IMR-90 (cell line): Measurements from ENCODE around the gene HOXB8. TPM values are rescaled to one million over a fixed set of nuclear protein-coding genes. Genes with fewer than 3 reads are reported as not detected.
A peak's percentile ranks its signal among the peaks of the same experiment; 100 is the strongest.

Source experiments
- ATAC-seq: fragments of 200-7000 bp; cut with Tn5 transposase; 2 replicates; pipeline ENCODE4 v1.9.1; 2020; ENCODE audit warnings: low read depth, mild to moderate bottlenecking, moderate library complexity
- BruUV-seq: library from RNA; stranded (reverse); fragments of 400-500 nt; replicated peaks from 2 replicates; lab custom pipeline; 2021; lab: Mats Ljungman, UMichigan
- CTCF ChIA-PET: fragments of 300-600 bp; formaldehyde crosslinking; extraction: SDS; loops from one replicate; lab custom pipeline; 2021; ENCODE audit warnings: antibody characterized with exemption; lab: Yijun Ruan, JAX
- POLR2A ChIA-PET: fragments of 300-600 bp; sonication (Branson Sonifier 250); formaldehyde crosslinking; loops from one replicate; lab custom pipeline; 2022; ENCODE audit warnings: antibody characterized with exemption; ENCODE audit not compliant: unreplicated experiment; lab: Charles Lee
- DNase-seq: peaks from one replicate; pipeline ENCODE4 v3.0.0; 2013
- H2AFZ ChIP-seq: replicated peaks from 2 replicates; pipeline ENCODE3; 2013; ENCODE audit warnings: low read length, mild to moderate bottlenecking; ENCODE audit not compliant: poor library complexity
- H2AK5ac ChIP-seq: 2 replicates; pipeline ENCODE4 v1.6.1; 2013; ENCODE audit warnings: low read depth, low read length, inconsistent platforms
- H2AK9ac ChIP-seq: replicated peaks from 2 replicates; pipeline ENCODE3; 2013; ENCODE audit warnings: mild to moderate bottlenecking, low read depth, low read length, moderate library complexity; ENCODE audit not compliant: poor library complexity
- H2BK120ac ChIP-seq: 2 replicates; pipeline ENCODE4 v1.6.1; 2013; ENCODE audit warnings: low read depth, low read length, inconsistent platforms
- H2BK15ac ChIP-seq: 3 replicates; pipeline ENCODE4 v1.6.1; 2013; ENCODE audit warnings: low read depth, low read length, inconsistent platforms
- H2BK20ac ChIP-seq: 2 replicates; pipeline ENCODE4 v1.6.1; 2013; ENCODE audit warnings: low read depth, mild to moderate bottlenecking, inconsistent platforms, low read length, moderate library complexity
- H2BK5ac ChIP-seq: 2 replicates; pipeline ENCODE4 v1.6.1; 2013; ENCODE audit warnings: mild to moderate bottlenecking, low read depth, low read length, inconsistent platforms; ENCODE audit not compliant: poor library complexity, severe bottlenecking
- H3K14ac ChIP-seq: replicated peaks from 2 replicates; pipeline ENCODE4 v1.6.1; 2013; ENCODE audit warnings: low read depth, low read length, inconsistent platforms
- H3K18ac ChIP-seq: 2 replicates; pipeline ENCODE4 v1.6.1; 2013; ENCODE audit warnings: low read depth, low read length, control low read depth
- H3K23ac ChIP-seq: 2 replicates; pipeline ENCODE4 v1.6.1; 2013; ENCODE audit warnings: low read depth, low read length, inconsistent platforms
- H3K27ac ChIP-seq: 2 replicates; pipeline ENCODE4 v1.5.1; 2013; ENCODE audit warnings: mild to moderate bottlenecking, control low read depth, low read length; ENCODE audit not compliant: insufficient read depth
- H3K27me3 ChIP-seq: 2 replicates; pipeline ENCODE4 v1.6.1; 2013; ENCODE audit warnings: low read length; ENCODE audit not compliant: control insufficient read depth, insufficient read depth
- H3K36me3 ChIP-seq: 2 replicates; pipeline ENCODE4 v1.6.1; 2013; ENCODE audit warnings: low read length, mixed read lengths; ENCODE audit not compliant: control insufficient read depth, insufficient read depth
- H3K4ac ChIP-seq: 2 replicates; pipeline ENCODE4 v1.6.1; 2013; ENCODE audit warnings: low read depth, low read length, inconsistent platforms
- H3K4me1 ChIP-seq: 2 replicates; pipeline ENCODE4 v1.6.1; 2013; ENCODE audit warnings: low read length, mixed read lengths; ENCODE audit not compliant: control insufficient read depth, insufficient read depth
- H3K4me2 ChIP-seq: 2 replicates; pipeline ENCODE4 v1.6.1; 2013; ENCODE audit warnings: low read depth, mild to moderate bottlenecking, control low read depth, low read length, moderate library complexity
- H3K4me3 ChIP-seq: 2 replicates; pipeline ENCODE4 v1.5.1; 2013; ENCODE audit warnings: low read depth, mild to moderate bottlenecking, control low read depth, low read length, moderate library complexity; ENCODE audit not compliant: insufficient read depth
- H3K56ac ChIP-seq: 2 replicates; pipeline ENCODE4 v1.6.1; 2013; ENCODE audit warnings: low read length, inconsistent platforms; ENCODE audit not compliant: insufficient read depth; ENCODE audit errors: extremely low read depth
- H3K79me1 ChIP-seq, 2 experiments: 2 replicates each; pipeline ENCODE4 v1.6.1; 2013; ENCODE audit warnings: low read length in 2 of 2, inconsistent platforms in 1 of 2, low read depth in 1 of 2
- H3K9ac ChIP-seq: 2 replicates; pipeline ENCODE4 v1.6.1; 2013; ENCODE audit warnings: low read depth, low read length, control low read depth
- H3K9me1 ChIP-seq: 2 replicates; pipeline ENCODE4 v1.6.1; 2013; ENCODE audit warnings: low read length, inconsistent platforms; ENCODE audit not compliant: insufficient read depth
- H3K9me3 ChIP-seq: 2 replicates; pipeline ENCODE4 v1.6.1; 2013; ENCODE audit warnings: low read length; ENCODE audit not compliant: control insufficient read depth, insufficient read depth
- H4K20me1 ChIP-seq: 2 replicates; pipeline ENCODE4 v1.6.1; 2013; ENCODE audit warnings: low read length, inconsistent platforms; ENCODE audit not compliant: insufficient read depth
- H4K5ac ChIP-seq: 2 replicates; pipeline ENCODE4 v1.6.1; 2013; ENCODE audit warnings: mild to moderate bottlenecking, low read depth, low read length, control low read depth
- H4K8ac ChIP-seq, 2 experiments: 2 replicates each; pipeline ENCODE4 v1.6.1; 2013; ENCODE audit warnings: low read depth in 2 of 2, low read length in 2 of 2, control low read depth in 1 of 2, inconsistent platforms in 1 of 2
- H4K91ac ChIP-seq: 2 replicates; pipeline ENCODE4 v1.6.1; 2013; ENCODE audit warnings: low read depth, low read length, inconsistent platforms; ENCODE audit not compliant: insufficient read depth
- BHLHE40 ChIP-seq: fragments of 150-350 bp; IDR thresholded peaks from 2 replicates; pipeline ENCODE4 v1.6.1; 2016; ENCODE audit warnings: mild to moderate bottlenecking, low read depth, low read length
- FOS ChIP-seq: fragments of 150-350 bp; IDR thresholded peaks from 2 replicates; pipeline ENCODE4 v1.6.1; 2016; ENCODE audit warnings: low read depth, low read length
- MAZ ChIP-seq: IDR thresholded peaks from 2 replicates; pipeline ENCODE4 v1.6.1; 2012; ENCODE audit warnings: low read depth, mild to moderate bottlenecking, low read length, improper control_type of control experiment, moderate library complexity, borderline replicate concordance
- MXI1 ChIP-seq: IDR thresholded peaks from 2 replicates; pipeline ENCODE4 v1.6.1; 2012; ENCODE audit warnings: low read depth, mild to moderate bottlenecking, low read length, moderate library complexity, borderline replicate concordance
- NFE2L2 ChIP-seq: fragments of 150-350 bp; IDR thresholded peaks from 2 replicates; pipeline ENCODE4 v1.6.1; 2016; ENCODE audit warnings: low read depth, mild to moderate bottlenecking, low read length
- POLR2A ChIP-seq: IDR thresholded peaks from 2 replicates; pipeline ENCODE4 v1.6.1; 2012; ENCODE audit warnings: mild to moderate bottlenecking, low read depth, low read length
- RAD21 ChIP-seq: IDR thresholded peaks from 2 replicates; pipeline ENCODE4 v1.6.1; 2012; ENCODE audit warnings: low read length, improper control_type of control experiment
- RCOR1 ChIP-seq: IDR thresholded peaks from 2 replicates; pipeline ENCODE4 v1.6.1; 2012; ENCODE audit warnings: mild to moderate bottlenecking, low read length, improper control_type of control experiment; ENCODE audit not compliant: insufficient replicate concordance
- RFX5 ChIP-seq: IDR thresholded peaks from 2 replicates; pipeline ENCODE4 v1.8.0; 2012; ENCODE audit warnings: low read depth, mild to moderate bottlenecking, low read length, moderate library complexity
- WGBS, 2 experiments: methylation state at CpG; one replicate each; pipeline versions ENCODE4 v1.1.5 to v1.1.7; 2013; ENCODE audit warnings: missing lambda C conversion rate in 2 of 2; ENCODE audit not compliant: insufficient read length in 1 of 2; ENCODE audit errors: extremely low coverage in 2 of 2; 5-methylcytosine and 5-hydroxymethylcytosine counted together
- dilution Hi-C: fragments of 300-500 bp; cut with HindIII; formaldehyde crosslinking; loops from one replicate; pipeline ENCODE4 v1.14.3; 2018; ENCODE audit warnings: low sequenced_read_pairs; ENCODE audit not compliant: unreplicated experiment
- in situ Hi-C: fragments of 300-500 bp; cut with MboI; formaldehyde crosslinking; loops from 3 replicates; pipeline ENCODE4 v1.14.3; 2019; ENCODE audit warnings: low sequenced_read_pairs, inconsistent platforms, mixed read lengths
- intact Hi-C: fragments of 100-400 bp; cut with micrococcal nuclease; formaldehyde crosslinking; loops from 2 replicates; pipeline ENCODE4 v1.10.0; 2022
- polyA plus RNA-seq, 3 experiments: library from polyadenylated mRNA; depleted of rRNA; stranded (reverse); fragments of >200 nt; gene quantifications; 2 replicates each; pipeline ENCODE4 v1.2.3, GENCODE V29; 2012; ENCODE audit warnings: low replicate concordance in 1 of 3
- total RNA-seq: library from RNA; depleted of rRNA; stranded (reverse); fragments of >200 nt; gene quantifications from 2 replicates; pipeline ENCODE4 v1.2.3, GENCODE V29; 2012
- TF ChIP-seq, protein P1 (sequence below): fragments of 150-350 bp; IDR thresholded peaks from 2 replicates; pipeline ENCODE4 v1.6.1; 2017; ENCODE audit warnings: mild to moderate bottlenecking, antibody characterized with exemption, low read length, low read depth
- TF ChIP-seq, protein P2 (sequence below): fragments of 150-350 bp; IDR thresholded peaks from 2 replicates; pipeline ENCODE4 v1.6.1; 2016; ENCODE audit warnings: low read depth, mild to moderate bottlenecking, low read length, moderate library complexity, borderline replicate concordance

The HOXB8 gene
- total and polyA plus RNA-seq, 2 of the 4 experiments (the other 2 are of a cell fraction) = 0.54 to 5.3 TPM

GRCh38 chr17:48575066-48575582, 40.0 kb downstream of the HOXB8 start:
- CTCF ChIA-PET = no interaction called here
- H3K23ac ChIP-seq = peak overlapping the region; percentile 99

More at GRCh38 chr17:48575066-48575582, 40.0 kb downstream of the HOXB8 start:
- intact Hi-C loops (loop anchor here (2.0 kb wide), 1 partner anchor 20 kb away; no protein-coding TSS in a partner anchor), in situ Hi-C loops (no loop called here), dilution Hi-C loops (no loop called here)
- Histone ChIP-seq H3K9me3 (no peaks in the 10 kb centered on the region), H3K27me3 (no peaks in the 10 kb centered on the region), H3K9me1 (no peaks in the 10 kb centered on the region), H4K20me1 (peaks cover 5% of the 10 kb centered on the region), H3K14ac (peak overlapping the region; percentile 100), H2AFZ (no peak overlapping the region), H2AK5ac (peak overlapping the region; percentile 23; the same call in 1 of the 2 replicates), H3K4me2 (peak overlapping the region; percentile 96), H3K18ac (peak overlapping the region; percentile 59), H3K4me1 (peaks cover 20% of the 10 kb centered on the region), H3K27ac (peak overlapping the region; percentile 99), H4K8ac (peak overlapping the region; percentile 77 to 78), H3K4ac (peak overlapping the region; percentile 99), H4K5ac (peak overlapping the region; percentile 71; the same call in 1 of the 2 replicates), H4K91ac (peak overlapping the region; percentile 61), H3K9ac (peak overlapping the region; percentile 96), H3K79me1 (no peaks in the 10 kb centered on the region), H2BK5ac (peak overlapping the region; percentile 99), H2BK120ac (peak overlapping the region; percentile 93), H3K56ac (peak overlapping the region; percentile 91; the same call in 1 of the 2 replicates), H2BK15ac (no peak overlapping the region; the same call in 2 of the 3 replicates), H3K4me3 (peak overlapping the region; percentile 31; the same call in 1 of the 2 replicates), H2BK20ac (peak overlapping the region; percentile 38; the same call in 1 of the 2 replicates), H2AK9ac (no peak overlapping the region), H3K36me3 (peaks cover 54% of the 10 kb centered on the region)
- no peak for TF ChIP-seq BHLHE40
- no peak for TF ChIP-seq NFE2L2
- TF ChIP-seq RFX5 = no peak
- TF ChIP-seq RCOR1 = no peak
- TF ChIP-seq MAZ = no peak
- no peak for TF ChIP-seq MXI1
- TF ChIP-seq RAD21 = no peak
- TF ChIP-seq, protein P1, sequence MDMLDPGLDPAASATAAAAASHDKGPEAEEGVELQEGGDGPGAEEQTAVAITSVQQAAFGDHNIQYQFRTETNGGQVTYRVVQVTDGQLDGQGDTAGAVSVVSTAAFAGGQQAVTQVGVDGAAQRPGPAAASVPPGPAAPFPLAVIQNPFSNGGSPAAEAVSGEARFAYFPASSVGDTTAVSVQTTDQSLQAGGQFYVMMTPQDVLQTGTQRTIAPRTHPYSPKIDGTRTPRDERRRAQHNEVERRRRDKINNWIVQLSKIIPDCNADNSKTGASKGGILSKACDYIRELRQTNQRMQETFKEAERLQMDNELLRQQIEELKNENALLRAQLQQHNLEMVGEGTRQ = no peak
- TF ChIP-seq, protein P2, sequence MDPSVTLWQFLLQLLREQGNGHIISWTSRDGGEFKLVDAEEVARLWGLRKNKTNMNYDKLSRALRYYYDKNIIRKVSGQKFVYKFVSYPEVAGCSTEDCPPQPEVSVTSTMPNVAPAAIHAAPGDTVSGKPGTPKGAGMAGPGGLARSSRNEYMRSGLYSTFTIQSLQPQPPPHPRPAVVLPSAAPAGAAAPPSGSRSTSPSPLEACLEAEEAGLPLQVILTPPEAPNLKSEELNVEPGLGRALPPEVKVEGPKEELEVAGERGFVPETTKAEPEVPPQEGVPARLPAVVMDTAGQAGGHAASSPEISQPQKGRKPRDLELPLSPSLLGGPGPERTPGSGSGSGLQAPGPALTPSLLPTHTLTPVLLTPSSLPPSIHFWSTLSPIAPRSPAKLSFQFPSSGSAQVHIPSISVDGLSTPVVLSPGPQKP = no peak
- TF ChIP-seq POLR2A = no peak
- TF ChIP-seq FOS = no peak
- peak; percentile 64 for DNase-seq
- WGBS, 2 experiments = 6% methylated on average over 2 of the region's 7 CpGs; no CpG with 5 or more reads in 1 of the 2 experiments
- POLR2A ChIA-PET = interaction anchor here (1.1 to 1.3 kb wide), 2 partner anchors 15 to 92 kb away, joined by 3 read pairs; no protein-coding TSS in a partner anchor
- BruUV-seq = no TSS peak
- no peak for ATAC-seq
